Tibial nerve (tissue), 4 donors: Measurements from ENCODE around the gene SLIT1.

ENCODE experiments used
- CTCF ChIP-seq, 5 experiments: fragments of 200-600 bp in 3 of 5; fragments of 450-650 bp in 2 of 5; sonication (generic) in 3 of 5; IDR thresholded peaks; one replicate each; pipeline ENCODE4 v1.5.1; 2016 to 2019; ENCODE audit warnings: antibody characterized with exemption in 5 of 5, mild to moderate bottlenecking in 3 of 5, moderate library complexity in 2 of 5
- EP300 ChIP-seq, 2 donors: sonication (generic); formaldehyde crosslinking; IDR thresholded peaks; one replicate each; pipeline ENCODE4 v1.6.1; 2017; ENCODE audit warnings: antibody characterized with exemption in 2 of 2, mild to moderate bottlenecking in 1 of 2
- POLR2A ChIP-seq, 2 donors: fragments of 450-650 bp; IDR thresholded peaks; one replicate each; pipeline ENCODE4 v1.6.1; 2017; ENCODE audit warnings: antibody characterized with exemption in 2 of 2, mild to moderate bottlenecking in 2 of 2, moderate library complexity in 2 of 2

DNA sequence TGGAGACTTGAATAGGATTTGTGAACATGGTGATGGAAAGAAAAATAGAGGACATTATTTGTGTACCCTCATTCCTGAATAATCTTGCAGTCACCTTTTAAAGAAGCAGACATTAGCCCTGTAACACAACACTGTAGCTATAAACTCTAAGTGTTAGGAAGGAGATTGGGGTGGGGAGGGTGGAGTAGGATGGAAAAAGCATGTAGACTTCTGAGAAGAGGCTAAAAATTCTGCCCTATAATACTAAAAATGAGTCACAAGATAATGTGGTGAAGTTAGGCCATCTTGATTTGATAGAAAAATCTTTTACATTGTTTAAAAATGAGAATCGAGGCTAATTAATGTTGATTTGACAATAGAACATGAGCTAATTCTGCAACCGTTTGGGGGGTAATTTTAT is 224.9 kb downstream of the SLIT1 start:
- TF ChIP-seq CTCF (IDR thresholded peaks at IDR 0.05) (no peak), POLR2A (IDR thresholded peaks at IDR 0.05) (no peak), EP300 (IDR thresholded peaks at IDR 0.05) (no peak)
